ENCODE results near the gene TAL1.

- no peak for TF ChIP-seq GATA3 (IDR thresholded peaks at IDR 0.05; ENCODE audit: low read depth, low read length)
- no peak for TF ChIP-seq GATA2 (IDR thresholded peaks at IDR 0.05; ENCODE audit: low read depth, low read length)
Observed at GRCh38 chr1:47209091-47209490, 22.9 kb downstream of the TAL1 start.

Data from SH-SY5Y (cell line).